IPS DF 19.7 (cell line): ENCODE data around the gene KCTD20.

Experiments used
- DNase-seq: peaks from one replicate; pipeline ENCODE4 v3.0.0-alpha.2; 2013; ENCODE audit warnings: low read depth, low spot score

KCTD20 gene

GRCh38 chr6:36492092-36492491 lies 49.3 kb downstream of the KCTD20 start:
- no peak for DNase-seq

- no peak for DNase-seq
These were observed 49.8 kb downstream of the KCTD20 start for GRCh38 chr6:36492621-36493020.

- DNase-seq = no peak
These were observed 50.5 kb downstream of the KCTD20 start for GRCh38 chr6:36493319-36493718.

- no peak for DNase-seq
These were observed 51.1 kb downstream of the KCTD20 start for GRCh38 chr6:36493859-36494258.

- no peak for DNase-seq
These were observed 52.3 kb downstream of the KCTD20 start for GRCh38 chr6:36495086-36495485.

- no peak for DNase-seq
These were observed 57.1 kb downstream of the KCTD20 start for GRCh38 chr6:36499918-36500317.

- DNase-seq = no peak
These were observed 58.9 kb downstream of the KCTD20 start for GRCh38 chr6:36501686-36502085.

GRCh38 chr6:36504181-36504580 lies 61.4 kb downstream of the KCTD20 start:
- DNase-seq = no peak

- no peak for DNase-seq
These were observed 62.2 kb downstream of the KCTD20 start for GRCh38 chr6:36504982-36505381.

- no peak for DNase-seq
These were observed 63.1 kb downstream of the KCTD20 start for GRCh38 chr6:36505744-36506534.

GRCh38 chr6:36506611-36507010 lies 63.8 kb downstream of the KCTD20 start:
- DNase-seq = no peak

- no peak for DNase-seq
These were observed 65.7 kb downstream of the KCTD20 start for GRCh38 chr6:36508532-36508931.

GRCh38 chr6:36510365-36510764 lies 67.6 kb downstream of the KCTD20 start:
- no peak for DNase-seq

- no peak for DNase-seq
These were observed 72.0 kb downstream of the KCTD20 start for GRCh38 chr6:36514554-36515456.

- no peak for DNase-seq
These were observed 73.0 kb downstream of the KCTD20 start for GRCh38 chr6:36515844-36516243.

GRCh38 chr6:36516559-36516958 lies 73.8 kb downstream of the KCTD20 start:
- no peak for DNase-seq

- no peak for DNase-seq
These were observed 74.2 kb downstream of the KCTD20 start for GRCh38 chr6:36516988-36517387.

- no peak for DNase-seq
These were observed 74.6 kb downstream of the KCTD20 start for GRCh38 chr6:36517408-36517807.

- DNase-seq = no peak
These were observed 76.6 kb downstream of the KCTD20 start for GRCh38 chr6:36519352-36519751.

- no peak for DNase-seq
These were observed 80.7 kb downstream of the KCTD20 start for GRCh38 chr6:36523451-36523850.

GRCh38 chr6:36523936-36524499 lies 81.2 kb downstream of the KCTD20 start:
- no peak for DNase-seq

- no peak for DNase-seq
These were observed 82.1 kb downstream of the KCTD20 start for GRCh38 chr6:36524871-36525270.
